Measurements from ENCODE around the gene SLC6A6.

Gene SLC6A6

GRCh38 chr3:14422016-14422963 lies 19.9 kb downstream of the SLC6A6 start:
- DNase-seq (ENCODE audit: low spot score), result no peak

DNA sequence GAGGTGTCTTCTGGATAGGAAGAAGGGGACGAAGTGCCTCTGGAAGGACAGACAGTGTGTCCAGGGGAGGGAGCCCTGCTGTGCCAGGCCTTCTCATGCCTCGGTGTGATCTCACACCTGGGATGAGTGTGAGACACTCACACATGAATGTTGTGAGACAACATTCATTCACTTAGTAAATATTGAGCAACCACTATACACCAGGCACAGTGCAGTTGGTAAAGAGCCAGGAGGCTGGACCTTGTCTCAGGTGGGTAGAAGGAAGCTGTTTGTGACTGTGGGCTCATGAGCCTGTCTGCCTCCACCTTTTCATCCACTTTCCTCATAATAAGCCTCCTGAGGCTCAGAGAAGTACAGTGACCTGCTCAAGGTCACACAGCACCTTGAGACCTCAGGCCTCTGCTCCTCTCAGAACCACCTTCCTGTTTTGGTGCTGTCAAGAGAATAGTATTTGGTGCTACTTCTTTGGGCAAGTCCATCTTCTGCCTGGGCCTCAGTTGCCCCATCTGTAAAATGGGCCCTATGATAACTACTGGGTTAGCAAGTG lies 20.9 kb downstream of the SLC6A6 start:
- DNase-seq (ENCODE audit: low spot score), result no peak

GRCh38 chr3:14423963-14424362 lies 21.6 kb downstream of the SLC6A6 start:
- DNase-seq (ENCODE audit: low spot score), result no peak

DNA sequence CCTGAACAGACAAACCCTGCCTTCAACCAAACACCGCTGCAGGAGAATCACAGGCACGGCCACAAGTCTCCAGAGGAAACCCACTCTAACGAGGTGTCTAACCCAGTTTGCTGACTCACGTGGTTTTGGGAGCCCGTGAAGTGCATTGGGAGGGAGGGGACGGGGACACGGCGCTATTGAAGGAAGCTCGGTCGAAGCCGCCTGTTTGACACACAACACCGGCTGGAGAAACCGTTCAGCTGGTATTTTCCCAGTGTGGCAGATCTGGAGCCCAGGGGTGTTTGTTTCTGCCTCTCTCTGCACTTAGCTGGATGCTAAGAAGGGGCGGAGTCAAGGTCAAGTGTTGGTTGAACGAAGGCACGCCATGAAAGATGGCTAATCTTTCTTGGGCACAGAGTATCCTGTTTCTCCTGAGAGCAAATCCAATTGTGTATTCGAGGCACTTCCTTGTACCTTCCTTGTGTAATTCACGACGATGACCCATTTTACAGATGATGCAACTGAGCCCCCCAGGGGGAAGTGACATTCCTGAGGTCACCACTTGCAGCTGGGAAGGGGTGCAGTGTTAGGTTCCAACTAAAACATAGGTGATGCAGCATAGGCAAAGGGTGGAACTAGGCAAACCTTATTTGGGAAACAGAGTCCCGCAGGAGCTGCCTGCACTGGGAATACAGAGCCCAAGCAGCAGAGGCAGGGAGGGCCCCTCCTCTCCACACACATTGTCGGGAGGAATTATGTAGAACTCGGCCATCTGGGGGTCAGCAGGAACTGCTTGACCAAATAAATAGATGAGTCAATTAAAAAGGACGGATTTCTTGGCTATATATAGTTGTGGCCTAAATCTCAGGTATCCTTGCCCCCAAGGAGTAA lies 22.5 kb downstream of the SLC6A6 start:
- no peak for DNase-seq (ENCODE audit: low spot score)

GRCh38 chr3:14425581-14426304 lies 23.3 kb downstream of the SLC6A6 start:
- DNase-seq (ENCODE audit: low spot score), result no peak

- no peak for DNase-seq (ENCODE audit: low spot score)
Observed at GRCh38 chr3:14426305-14426620, 23.9 kb downstream of the SLC6A6 start.

DNA sequence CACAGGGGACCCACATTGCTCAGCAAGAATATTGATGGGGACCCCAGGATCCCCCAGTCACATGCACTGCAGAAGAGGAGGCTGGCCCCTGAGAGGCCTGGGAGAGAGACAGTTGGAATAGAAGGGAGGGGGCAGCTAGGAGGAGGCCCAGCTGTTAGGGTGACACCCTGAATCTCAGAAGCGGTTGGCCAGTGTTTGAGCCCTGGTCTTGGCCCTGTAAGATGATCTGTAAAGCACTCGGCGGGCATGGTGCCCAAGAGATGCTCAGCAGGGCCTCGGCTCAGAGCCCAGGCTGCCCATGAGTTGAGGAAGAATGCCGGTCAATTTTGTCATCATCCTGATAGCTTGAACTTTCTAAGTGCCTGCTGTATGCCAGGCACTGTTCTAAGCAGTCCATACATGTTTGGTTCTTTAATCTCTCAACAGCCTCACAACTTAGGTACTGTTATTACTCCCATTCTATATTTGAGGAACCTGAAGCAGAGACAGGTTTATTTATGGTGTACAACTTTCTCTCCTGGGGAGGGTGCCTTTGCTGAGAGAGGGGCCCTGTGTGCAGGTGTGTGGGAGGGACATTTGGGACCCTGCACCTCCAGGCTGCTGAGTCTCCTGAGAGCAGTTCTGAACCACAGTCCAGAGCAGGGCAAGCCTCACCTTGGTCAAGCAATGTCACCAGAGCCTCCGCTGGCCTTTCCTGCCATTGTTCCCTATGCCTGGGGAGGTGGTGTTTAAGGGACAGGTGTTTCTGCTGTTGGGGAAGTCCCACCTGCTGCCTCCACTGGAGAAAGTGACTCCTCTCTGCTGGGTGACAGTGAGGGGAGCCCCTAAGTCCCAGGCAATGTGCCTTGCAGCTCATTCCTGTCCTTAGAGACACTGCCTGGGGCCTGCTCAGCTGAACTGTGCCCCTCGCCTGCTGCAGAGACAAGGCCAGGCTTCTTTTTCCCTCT lies 26.0 kb downstream of the SLC6A6 start:
- no peak for DNase-seq (ENCODE audit: low spot score)

- no peak for DNase-seq (ENCODE audit: low spot score)
Observed at GRCh38 chr3:14429237-14429636, 26.8 kb downstream of the SLC6A6 start.

GRCh38 chr3:14429640-14430039 lies 27.2 kb downstream of the SLC6A6 start:
- no peak for DNase-seq (ENCODE audit: low spot score)

GRCh38 chr3:14430053-14430452 lies 27.6 kb downstream of the SLC6A6 start:
- DNase-seq (ENCODE audit: low spot score), result no peak

GRCh38 chr3:14430706-14431451 lies 28.5 kb downstream of the SLC6A6 start:
- no peak for DNase-seq (ENCODE audit: low spot score)

GRCh38 chr3:14431452-14431916 lies 29.1 kb downstream of the SLC6A6 start:
- DNase-seq (ENCODE audit: low spot score), result no peak

DNA sequence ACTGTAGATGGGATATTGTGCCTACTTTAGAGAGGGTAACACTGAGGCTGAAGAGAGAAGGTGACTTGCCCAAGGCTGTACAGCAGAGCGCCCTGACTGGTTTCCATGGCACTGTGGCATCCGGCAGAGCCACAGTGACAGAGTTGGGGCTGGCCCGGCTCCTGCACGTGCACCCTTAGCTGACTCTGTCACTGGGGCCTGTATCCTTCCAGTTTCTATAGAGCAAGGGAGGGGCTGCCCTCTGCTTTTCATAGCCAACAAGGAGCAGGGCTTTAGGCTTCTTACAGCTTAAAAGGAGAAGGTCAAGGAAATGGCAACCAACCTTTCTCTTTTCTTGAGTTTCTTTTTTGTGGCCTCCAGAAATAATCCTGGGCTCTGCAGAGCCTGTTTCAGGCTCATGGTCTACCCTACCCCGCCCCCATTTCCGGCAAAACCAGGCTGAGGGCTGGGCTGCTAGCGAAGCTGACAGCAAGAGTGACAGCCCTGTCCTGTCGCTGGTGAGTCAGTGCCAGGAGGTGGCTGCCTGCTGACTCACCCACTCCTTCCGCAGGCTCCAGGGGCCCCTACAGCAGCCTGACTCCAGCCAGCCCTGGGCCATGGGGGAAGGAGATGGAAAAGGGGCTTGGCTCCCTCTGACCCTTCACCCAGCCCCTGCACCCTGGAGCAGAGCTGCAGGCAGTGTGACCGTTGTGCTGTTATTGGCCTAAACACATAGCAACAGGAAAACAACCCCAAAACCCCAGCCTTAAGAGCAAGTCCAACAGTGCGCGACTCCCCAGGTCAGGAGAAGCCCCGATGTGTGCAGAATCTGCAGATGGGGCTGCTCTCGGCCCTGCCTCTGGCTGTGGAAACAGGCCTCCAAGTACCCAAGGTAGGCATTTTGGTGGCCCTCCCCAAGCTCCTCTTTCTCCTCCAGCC lies 29.8 kb downstream of the SLC6A6 start:
- DNase-seq (ENCODE audit: low spot score), result peak; percentile 49

DNA sequence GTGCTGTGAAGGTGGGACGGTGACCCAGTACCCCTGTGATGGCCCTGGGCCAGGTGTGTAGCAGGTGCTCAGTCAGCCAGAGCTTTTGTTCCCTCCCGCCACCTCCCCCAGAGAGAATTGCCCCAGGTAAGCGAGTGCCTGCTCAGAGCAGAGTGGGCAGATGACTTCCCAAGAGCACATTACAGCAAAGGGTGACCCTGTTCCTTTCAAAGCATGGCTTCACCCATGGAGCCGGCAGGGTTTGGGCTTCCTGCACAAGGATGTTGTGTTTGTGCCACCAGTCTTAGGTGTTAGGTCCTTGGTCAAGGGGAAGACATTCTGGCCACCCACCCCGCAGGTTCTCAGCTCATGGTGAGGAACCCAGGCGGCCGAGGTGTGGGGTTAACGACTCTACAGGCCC lies 30.7 kb downstream of the SLC6A6 start:
- no peak for DNase-seq (ENCODE audit: low spot score)

GRCh38 chr3:14434126-14434497 lies 31.7 kb downstream of the SLC6A6 start:
- no peak for DNase-seq (ENCODE audit: low spot score)

DNA sequence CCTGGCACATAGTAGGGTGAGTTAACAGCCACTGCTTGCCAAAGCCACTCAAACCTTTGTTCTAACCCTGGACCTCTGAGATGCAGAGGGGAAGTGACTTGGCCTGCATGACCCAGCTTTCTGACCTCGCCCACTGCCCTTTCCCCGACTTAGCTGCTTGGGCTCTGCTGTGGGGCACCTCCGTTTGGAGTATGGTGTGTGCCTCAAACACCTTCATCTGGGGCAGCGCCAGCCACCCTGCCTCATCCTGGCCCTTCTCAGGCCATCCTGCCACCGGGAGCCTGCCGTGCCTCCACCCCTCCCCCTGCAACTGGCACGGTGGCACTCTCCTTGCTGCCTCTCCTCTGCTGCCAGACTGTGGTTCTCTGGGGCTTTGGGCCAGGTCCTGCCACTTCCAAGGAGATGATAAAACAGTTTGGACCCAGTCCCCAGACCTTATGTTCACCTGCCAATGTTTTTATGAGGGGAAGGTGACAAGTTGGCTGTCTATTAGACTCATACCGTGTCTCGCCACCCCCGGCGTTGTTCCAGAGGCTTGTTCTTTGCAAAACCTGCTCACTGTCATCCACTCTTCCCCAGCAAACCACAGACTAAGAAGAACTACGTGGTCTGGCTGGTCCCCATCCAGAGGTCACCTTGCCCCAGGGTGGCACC lies 32.2 kb downstream of the SLC6A6 start:
- no peak for DNase-seq (ENCODE audit: low spot score)

DNA sequence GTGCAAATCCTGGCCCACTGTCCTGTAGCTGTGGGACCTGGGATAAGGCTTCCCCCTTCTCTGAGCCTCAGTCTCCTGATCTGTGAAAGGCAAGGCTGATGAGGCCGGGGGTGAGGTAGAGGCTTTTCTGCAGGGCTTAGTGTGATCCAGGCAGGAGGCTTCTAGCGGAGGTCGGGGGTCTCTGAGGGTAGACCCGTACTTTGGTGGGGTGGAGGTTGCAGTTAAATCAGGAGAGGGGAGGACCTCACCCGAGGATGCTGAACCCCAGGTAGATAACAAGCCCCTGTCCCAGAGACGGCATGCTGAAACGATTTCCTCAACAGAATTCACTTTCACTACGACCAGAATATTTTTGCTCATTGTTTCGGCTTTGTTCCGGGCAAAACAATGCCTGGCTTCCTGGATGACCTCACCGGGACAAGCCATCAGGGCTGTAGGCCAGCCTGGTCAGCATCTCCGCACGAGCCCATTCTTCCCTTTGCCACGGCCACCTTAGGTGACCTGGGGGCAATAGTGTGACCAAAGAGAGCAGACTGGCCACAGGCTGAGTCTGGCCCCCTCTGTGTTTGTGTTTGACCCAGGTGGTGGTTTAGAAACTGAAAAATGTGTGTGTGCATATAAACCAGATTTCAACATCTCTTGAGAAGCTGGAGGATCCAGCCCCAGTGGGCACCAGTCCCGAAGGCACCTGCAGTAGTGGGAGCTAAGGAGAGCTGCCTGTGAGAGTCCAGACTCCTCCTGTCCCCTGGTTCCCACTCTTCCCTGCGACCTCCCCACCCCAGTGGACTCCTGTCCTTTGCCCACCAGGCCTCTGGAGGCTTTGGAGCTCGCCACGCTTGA lies 33.0 kb downstream of the SLC6A6 start:
- DNase-seq (ENCODE audit: low spot score), result no peak

DNA sequence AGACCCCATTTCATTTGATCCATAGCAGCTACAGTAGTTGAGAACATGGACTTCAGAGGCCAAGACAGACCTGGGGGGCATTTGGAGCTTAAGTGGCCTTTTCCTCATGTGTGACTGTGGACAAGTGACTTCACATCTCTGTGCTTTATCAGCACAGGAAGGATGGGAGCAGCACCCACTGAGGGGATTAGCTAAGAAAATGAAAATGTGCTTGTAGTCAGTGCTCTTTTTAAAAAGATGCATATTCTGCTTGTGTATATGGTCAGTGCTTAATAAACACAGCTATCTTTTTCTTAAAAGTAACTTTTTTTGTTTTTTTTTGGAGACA lies 34.5 kb downstream of the SLC6A6 start:
- DNase-seq (ENCODE audit: low spot score), result no peak
